DND-41 (cell line): ENCODE results near the gene IMP4.

ENCODE experiments used
- CTCF ChIP-seq: IDR thresholded peaks from 2 replicates; pipeline ENCODE4 v1.5.1; 2012; ENCODE audit warnings: borderline replicate concordance, low read length, moderate library complexity, mild to moderate bottlenecking; ENCODE audit not compliant: poor library complexity, severe bottlenecking; ENCODE audit errors: extremely low read depth
- EZH2 ChIP-seq: IDR thresholded peaks from 3 replicates; pipeline ENCODE4 v1.6.1; 2012; ENCODE audit warnings: borderline replicate concordance, low read depth, mild to moderate bottlenecking, moderate library complexity, low read length, inconsistent platforms; ENCODE audit not compliant: severe bottlenecking

- no peak for TF ChIP-seq CTCF
- TF ChIP-seq EZH2 = no peak
Measured at GRCh38 chr2:130349174-130349573, 6.5 kb downstream of the IMP4 start.
